Mucosa of stomach (tissue), 1 donor: ENCODE results near the gene GET4.

ENCODE experiments used
- H3K27me3 ChIP-seq: one replicate; pipeline ENCODE4 v1.7.0; 2013; ENCODE audit warnings: mild to moderate bottlenecking, low read length; ENCODE audit not compliant: control insufficient read depth, insufficient read depth
- H3K36me3 ChIP-seq: one replicate; pipeline ENCODE4 v1.7.0; 2013; ENCODE audit warnings: low read length; ENCODE audit not compliant: control insufficient read depth, insufficient read depth
- H3K4me1 ChIP-seq: one replicate; pipeline ENCODE4 v1.7.0; 2013; ENCODE audit warnings: mild to moderate bottlenecking, low read length; ENCODE audit not compliant: control insufficient read depth, insufficient read depth
- H3K4me3 ChIP-seq: one replicate; pipeline ENCODE4 v1.7.0; 2013; ENCODE audit warnings: low read length
- H3K9ac ChIP-seq: one replicate; pipeline ENCODE4 v1.7.0; 2013; ENCODE audit warnings: mild to moderate bottlenecking, low read length, moderate library complexity
- H3K9me3 ChIP-seq: one replicate; pipeline ENCODE4 v1.7.0; 2013; ENCODE audit warnings: mild to moderate bottlenecking, low read length, moderate library complexity; ENCODE audit not compliant: control insufficient read depth
- donor health status: Pancreatic carcinoma.

The GET4 gene

DNA sequence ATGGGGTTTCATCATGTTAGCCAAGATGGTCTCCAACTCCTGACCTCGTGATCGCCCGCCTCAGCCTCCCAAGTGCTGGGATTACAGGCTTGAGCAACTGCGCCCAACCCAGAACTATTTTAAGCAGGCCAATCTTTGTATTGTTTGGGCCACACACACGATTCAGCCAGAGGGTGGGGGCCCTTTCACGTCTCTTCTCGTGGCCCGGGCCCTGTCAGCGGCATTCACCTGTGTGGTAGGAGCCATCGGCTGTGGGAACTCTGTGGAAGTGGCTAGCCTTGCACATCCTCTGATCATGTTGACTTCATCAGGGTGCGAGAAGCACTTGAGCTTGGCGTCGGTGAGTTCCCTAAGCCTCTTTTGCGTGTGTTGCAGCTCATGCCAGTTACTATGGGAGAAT is 27.2 kb upstream of the GET4 start:
- no peaks in the 10 kb centered on the region for H3K9me3 ChIP-seq
- no peak overlapping the region for H3K9ac ChIP-seq
- H3K36me3 ChIP-seq: peaks cover 30% of the 10 kb centered on the region
- no peaks in the 10 kb centered on the region for H3K4me1 ChIP-seq
- H3K4me3 ChIP-seq: no peak overlapping the region
- H3K27me3 ChIP-seq: no peaks in the 10 kb centered on the region

DNA sequence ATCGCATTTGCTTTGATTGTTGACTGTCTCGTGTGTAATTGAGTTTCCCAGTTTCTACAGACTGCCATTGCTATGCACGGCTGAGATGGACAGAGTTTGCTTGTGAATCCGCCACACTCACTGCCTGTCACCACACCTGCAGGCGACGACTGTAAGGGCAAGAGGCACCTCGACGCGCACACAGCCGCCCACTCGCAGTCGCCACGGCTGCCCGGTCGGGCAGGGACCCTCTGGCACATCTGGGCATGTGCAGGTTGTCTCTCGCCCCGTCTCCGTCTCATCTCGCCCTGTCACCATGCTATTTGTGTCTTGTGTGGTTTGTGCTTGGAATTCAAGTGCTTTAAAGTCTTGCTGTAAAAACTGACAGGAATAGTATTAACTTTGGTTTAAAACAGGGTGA is 26.6 kb upstream of the GET4 start:
- Histone ChIP-seq H3K36me3 (peaks cover 28% of the 10 kb centered on the region), H3K4me1 (no peaks in the 10 kb centered on the region), H3K27me3 (no peaks in the 10 kb centered on the region), H3K9me3 (no peaks in the 10 kb centered on the region), H3K4me3 (no peak overlapping the region), H3K9ac (no peak overlapping the region)

DNA sequence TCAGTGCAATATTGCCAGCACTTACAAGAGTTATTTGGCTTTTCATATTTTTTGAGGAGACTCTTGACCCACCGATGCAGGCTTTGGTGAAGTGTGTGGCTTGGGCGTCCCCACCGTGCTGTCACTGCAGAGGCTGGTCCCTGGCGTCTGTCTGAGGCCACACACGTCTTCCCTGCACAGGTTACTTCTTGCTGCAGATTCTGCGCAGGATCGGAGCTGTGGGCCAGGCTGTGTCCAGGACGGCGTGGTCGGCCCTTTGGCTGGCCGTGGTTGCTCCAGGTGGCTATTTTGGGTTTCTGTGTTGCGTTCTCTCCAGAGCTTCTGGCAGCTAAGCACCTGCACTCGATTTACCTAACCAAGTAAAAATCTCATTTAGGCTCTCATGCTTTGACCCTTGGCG is 25.1 kb upstream of the GET4 start:
- Histone ChIP-seq H3K36me3 (peaks cover 29% of the 10 kb centered on the region), H3K4me3 (no peak overlapping the region), H3K4me1 (no peaks in the 10 kb centered on the region), H3K9me3 (no peaks in the 10 kb centered on the region), H3K9ac (no peak overlapping the region), H3K27me3 (no peaks in the 10 kb centered on the region)

DNA sequence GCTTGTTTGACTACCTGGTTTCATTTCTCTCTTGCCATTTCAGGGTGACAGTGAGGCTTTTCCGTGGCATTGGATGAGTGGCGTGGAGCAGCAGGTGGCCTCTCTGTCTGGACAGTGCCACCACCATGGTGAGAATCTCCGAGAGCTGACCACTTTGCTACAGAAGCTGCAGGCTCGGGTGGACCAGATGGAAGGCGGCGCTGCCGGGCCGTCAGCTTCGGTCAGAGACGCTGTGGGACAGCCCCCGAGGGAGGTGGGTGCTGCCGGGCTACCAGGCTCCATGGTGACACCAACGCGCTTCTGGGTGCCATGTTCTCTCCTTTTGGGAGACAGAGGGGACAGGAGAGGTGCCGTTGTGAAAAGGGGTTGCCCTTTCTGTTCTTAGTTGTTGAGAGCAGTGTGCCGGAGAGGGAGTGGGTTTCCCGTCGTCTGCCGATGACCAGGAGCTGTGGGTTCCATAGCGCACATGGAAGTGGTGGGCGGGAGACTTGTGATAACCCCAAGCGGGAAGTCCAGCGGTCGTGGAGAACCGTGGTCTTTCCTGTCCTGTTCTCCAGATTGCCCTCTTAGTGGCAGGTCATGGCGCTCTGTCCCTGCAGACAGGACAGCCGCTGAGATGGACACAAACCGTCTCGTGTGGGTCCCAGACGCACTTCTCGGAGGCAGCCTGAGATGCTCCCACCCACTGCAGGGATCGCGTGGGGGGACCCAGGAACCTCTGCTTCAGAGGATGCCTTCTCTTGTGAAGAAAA is 22.8 kb upstream of the GET4 start:
- Histone ChIP-seq H3K36me3 (peaks cover 29% of the 10 kb centered on the region), H3K4me1 (no peaks in the 10 kb centered on the region), H3K27me3 (no peaks in the 10 kb centered on the region), H3K9me3 (no peaks in the 10 kb centered on the region), H3K4me3 (no peak overlapping the region), H3K9ac (no peak overlapping the region)

DNA sequence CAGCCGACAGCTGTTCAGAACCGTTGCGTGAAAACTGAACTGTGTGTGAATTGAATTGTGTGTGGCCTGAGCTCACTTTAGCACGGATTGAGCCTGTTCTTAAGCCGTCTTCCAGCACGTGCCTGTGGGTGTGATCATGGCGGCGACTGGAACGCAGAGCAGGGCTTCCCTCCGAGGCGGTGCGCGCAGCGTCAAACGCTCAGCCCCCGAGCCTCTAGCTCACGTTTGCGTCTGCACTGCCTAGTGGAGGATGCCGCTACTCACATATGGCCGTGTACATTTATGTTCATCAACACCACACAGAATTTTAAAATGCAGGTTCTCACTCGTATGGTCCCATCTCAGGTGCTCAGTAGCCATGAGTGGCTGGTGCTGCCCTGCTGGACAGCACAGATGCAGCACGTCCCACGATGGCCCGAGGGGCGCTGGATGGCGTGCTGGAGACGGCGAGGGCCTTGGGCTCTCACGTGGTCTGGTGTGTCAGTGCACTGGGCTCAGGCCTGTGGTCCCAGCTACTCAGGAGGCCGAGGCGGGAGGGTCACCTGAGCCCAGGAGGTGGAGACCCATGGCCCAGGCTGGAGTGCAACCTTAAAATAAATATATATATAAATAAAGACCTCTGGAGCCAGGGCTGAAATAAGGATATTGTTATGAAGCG is 22.1 kb upstream of the GET4 start:
- H3K27me3 ChIP-seq: no peaks in the 10 kb centered on the region
- no peaks in the 10 kb centered on the region for H3K4me1 ChIP-seq
- no peaks in the 10 kb centered on the region for H3K9me3 ChIP-seq
- H3K9ac ChIP-seq: no peak overlapping the region
- no peak overlapping the region for H3K4me3 ChIP-seq
- peaks cover 29% of the 10 kb centered on the region for H3K36me3 ChIP-seq

DNA sequence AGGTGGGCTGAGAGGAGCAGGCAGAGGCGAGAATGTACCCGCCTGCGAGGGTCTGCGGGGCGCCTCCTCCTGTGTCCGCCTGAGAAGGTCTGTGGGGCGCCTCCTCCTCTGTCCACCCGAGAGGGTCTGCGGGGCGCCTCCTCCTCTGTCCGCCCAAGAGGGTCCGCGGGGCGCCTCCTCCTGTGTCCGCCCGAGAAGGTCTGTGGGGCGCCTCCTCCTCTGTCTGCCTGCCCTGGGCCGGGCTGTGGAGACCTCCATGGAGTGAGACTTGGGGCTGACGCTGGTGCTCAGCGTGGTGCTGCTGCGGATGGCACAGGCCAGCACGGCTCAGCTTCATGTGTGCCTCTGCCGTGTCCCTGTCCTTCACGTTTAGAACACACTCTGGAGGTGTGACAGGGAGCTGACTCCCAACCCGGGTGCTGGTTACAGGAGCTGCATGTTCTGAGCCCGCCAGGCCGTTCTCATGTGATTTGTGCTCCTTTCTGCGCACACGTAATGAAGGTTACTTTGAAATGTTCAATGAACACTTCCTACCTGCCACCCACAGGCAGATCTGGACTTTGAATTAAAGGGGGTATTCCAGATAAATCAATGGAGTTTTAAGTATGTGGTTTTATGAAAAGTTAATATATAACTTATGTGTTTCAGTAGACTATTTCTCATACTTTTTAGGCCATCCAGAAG is 20.5 kb upstream of the GET4 start:
- Histone ChIP-seq H3K4me3 (no peak overlapping the region), H3K4me1 (peaks cover 5% of the 10 kb centered on the region), H3K9me3 (no peaks in the 10 kb centered on the region), H3K9ac (no peak overlapping the region), H3K36me3 (peaks cover 38% of the 10 kb centered on the region), H3K27me3 (no peaks in the 10 kb centered on the region)

DNA sequence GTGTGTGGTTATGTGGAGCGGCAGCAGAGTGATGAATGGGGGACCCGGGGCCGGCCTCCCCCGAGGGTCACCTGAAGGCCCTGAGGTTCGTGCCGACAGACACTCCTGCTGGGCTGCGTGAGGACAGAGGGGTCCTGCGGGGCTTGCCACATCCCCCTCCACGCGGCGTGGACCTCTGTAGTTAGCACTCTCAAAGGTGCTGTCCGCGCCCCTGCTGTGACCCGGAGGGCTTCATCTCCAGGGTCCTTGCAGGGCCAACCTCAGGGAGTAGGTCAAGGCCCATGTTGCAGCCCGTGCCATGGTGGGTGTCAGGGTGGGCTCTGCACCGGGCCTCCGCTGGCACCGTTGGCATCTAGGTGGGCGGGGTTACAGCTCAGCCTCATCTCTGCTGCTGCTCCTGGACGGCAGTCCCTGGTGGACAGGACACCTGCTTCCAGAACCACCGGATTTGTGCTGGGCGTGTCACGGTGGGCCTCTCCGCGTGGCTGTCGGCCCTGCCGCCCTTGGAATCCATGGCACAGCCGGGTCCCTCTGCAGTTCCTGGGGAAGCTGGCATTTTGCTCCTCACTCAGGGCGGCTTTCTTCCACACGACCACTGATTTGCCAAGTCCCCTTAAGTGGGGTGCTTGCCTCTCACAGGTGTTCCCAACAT is 19.8 kb upstream of the GET4 start:
- Histone ChIP-seq H3K27me3 (no peaks in the 10 kb centered on the region), H3K36me3 (peaks cover 37% of the 10 kb centered on the region), H3K9me3 (no peaks in the 10 kb centered on the region)

DNA sequence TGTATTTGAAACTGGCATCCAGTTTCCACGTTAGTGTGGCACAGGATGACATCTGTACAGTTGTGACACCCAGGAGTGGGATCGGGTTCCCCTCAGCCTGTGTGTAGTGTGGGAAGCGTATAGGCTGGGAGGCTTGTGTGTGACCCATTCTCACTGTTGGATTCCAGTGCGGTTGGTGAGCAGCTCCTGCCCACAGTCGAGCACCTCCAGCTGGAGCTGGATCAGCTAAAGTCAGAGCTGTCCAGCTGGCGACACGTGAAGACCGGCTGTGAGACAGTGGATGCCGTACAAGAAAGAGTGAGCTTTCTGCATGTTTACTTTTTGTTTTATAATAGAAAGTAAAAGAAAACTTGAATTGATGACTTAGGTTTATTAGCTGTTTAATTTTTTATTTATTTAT is 18.7 kb upstream of the GET4 start:
- no peak overlapping the region for H3K9ac ChIP-seq
- peaks cover 16% of the 10 kb centered on the region for H3K4me1 ChIP-seq
- H3K36me3 ChIP-seq: peaks cover 28% of the 10 kb centered on the region
- no peak overlapping the region for H3K4me3 ChIP-seq
- no peaks in the 10 kb centered on the region for H3K27me3 ChIP-seq
- no peaks in the 10 kb centered on the region for H3K9me3 ChIP-seq

More for the DNA sequence above, 19.8 kb upstream of the GET4 start:
- Histone ChIP-seq H3K4me1 (peaks cover 12% of the 10 kb centered on the region), H3K9ac (no peak overlapping the region), H3K4me3 (no peak overlapping the region)

DNA sequence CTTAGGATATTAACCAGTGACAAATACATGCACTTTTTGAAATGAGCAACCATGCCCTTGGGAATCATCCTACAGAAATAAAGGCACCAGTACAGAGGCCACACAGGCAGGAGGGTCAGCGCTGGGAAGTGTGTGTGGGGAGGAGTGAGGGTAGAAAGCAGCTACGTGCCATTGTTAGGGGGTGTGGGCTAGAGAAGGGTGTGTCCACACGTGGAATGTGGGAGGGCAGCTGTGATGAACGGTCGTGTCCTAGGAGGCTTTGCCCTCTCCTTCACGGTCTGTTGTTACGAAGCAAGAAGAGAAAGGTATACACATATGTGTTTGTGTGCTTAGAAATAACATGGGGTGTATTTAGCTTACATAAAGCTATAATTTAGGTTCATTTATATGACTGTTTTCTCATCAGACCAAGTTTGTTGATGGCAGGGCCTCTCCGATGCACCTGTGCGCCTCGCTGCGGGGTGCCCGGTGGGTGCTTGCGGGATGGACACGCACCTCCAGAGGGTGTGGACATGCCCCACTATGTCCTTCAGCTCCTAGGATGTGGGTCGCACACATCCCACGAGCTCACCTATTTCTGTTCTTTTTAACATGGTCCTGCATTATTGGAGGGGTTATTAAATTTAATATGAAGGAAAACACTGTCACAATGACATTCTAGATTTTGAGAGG is 16.9 kb upstream of the GET4 start:
- Histone ChIP-seq H3K36me3 (peaks cover 15% of the 10 kb centered on the region), H3K4me3 (no peak overlapping the region), H3K27me3 (no peaks in the 10 kb centered on the region), H3K4me1 (peaks cover 16% of the 10 kb centered on the region), H3K9ac (no peak overlapping the region), H3K9me3 (no peaks in the 10 kb centered on the region)

DNA sequence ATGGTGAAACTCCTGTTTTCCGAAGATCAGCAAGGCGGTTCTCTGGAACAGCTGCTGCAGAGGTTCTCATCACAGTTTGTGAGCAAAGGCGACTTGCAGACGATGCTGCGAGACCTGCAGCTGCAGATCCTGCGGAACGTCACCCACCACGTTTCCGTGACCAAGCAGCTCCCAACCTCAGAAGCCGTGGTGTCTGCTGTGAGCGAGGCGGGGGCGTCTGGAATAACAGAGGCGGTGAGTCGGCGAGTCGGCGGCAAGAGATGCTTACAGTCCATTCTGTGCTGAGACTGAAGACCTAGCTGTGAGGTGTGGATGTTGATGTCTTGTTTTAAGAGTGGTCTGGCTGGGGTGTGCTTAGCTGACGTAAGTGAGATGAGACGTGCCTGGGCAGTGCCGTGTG is 16.2 kb upstream of the GET4 start:
- H3K9ac ChIP-seq: no peak overlapping the region
- peaks cover 16% of the 10 kb centered on the region for H3K4me1 ChIP-seq
- no peaks in the 10 kb centered on the region for H3K27me3 ChIP-seq
- H3K36me3 ChIP-seq: peaks cover 13% of the 10 kb centered on the region
- H3K9me3 ChIP-seq: no peaks in the 10 kb centered on the region
- H3K4me3 ChIP-seq: no peak overlapping the region

DNA sequence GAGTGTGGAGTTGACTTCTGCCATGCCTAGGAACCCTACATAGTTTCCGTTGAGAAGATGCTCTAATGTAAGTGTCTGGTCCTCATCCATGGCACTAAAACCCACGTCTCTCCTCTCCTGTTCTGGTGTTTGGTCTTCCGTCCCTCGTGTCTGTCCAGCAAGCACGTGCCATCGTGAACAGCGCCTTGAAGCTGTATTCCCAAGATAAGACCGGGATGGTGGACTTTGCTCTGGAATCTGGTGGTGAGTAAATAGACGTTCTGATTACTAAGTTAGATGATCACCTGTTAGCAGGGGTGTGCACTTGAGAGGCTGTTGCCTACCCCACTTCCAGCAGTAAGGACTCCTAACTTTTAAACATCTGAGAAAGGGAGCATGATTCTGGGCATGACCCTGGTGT is 15.1 kb upstream of the GET4 start:
- Histone ChIP-seq H3K9me3 (no peaks in the 10 kb centered on the region), H3K4me1 (peaks cover 16% of the 10 kb centered on the region), H3K9ac (no peak overlapping the region), H3K4me3 (no peak overlapping the region), H3K36me3 (peaks cover 19% of the 10 kb centered on the region), H3K27me3 (no peaks in the 10 kb centered on the region)
